Hindlimb muscle (tissue), 1 donor: ENCODE data around the gene ABCC6. TPM values are rescaled to one million over a fixed set of nuclear protein-coding genes. Genes with fewer than 3 reads are reported as not detected.
"Not testable (repeated sequence)": the region's sequence is repeated elsewhere in the genome, so short reads cannot be mapped to it uniquely, and the experiment has no call there.

Experiments
- DNase-seq: peaks from one replicate; pipeline ENCODE4 v3.0.0-alpha.2; 2013
- polyA plus RNA-seq: library from polyadenylated mRNA; unstranded; fragments of 120-200 nt; gene quantifications from one replicate; pipeline ENCODE4 v1.2.1, GENCODE V29; 2013; ENCODE audit not compliant: insufficient read length

ABCC6 gene
- 2.1 TPM for polyA plus RNA-seq

DNA sequence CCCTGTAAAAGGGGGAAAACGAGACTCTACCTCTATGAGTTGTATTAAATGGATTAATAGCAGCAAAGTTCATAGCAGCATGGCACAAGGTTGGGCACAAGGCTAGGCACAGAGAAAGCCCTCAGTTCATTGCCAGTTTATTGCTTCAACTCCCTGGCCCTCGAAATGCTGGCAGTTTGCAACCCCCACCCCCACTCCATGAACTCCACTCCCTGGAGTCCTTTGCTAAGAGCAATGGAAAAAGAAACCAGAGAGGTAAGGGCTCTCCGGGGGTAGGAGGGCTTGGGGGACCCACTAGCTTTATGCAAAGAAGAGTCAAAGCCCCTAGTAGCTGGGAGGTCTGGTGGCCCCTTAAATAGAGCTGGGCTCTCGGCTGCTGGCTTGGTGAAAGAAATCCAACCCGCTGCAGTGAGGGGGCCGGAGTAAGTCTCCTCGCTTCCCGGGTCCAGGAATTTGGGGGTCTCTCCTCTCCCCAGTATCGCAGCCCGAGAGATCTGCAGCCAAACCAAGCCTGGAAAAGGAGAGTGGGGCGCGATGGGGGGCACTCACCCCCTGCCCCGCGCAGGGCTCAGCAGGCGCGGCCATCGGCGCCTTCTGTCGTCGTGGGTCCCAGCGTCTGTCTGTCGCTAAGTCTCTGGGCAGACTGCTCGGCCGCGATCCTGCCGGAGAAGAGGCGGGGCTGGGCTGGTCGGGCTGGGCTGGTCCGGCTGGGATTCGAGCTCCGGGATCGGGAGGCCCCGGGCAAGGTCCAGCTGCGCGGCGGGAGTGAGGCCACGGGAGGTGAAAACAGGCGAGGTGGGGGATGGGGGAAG lies at the start of gene ABCC6:
Gene ABCC6, minus strand, starts transcription at position 645 of the 812 bp plus-strand sequence. Its CDS starts 60 bp downstream, at position 585.
- not testable (repeated sequence) for DNase-seq

DNA sequence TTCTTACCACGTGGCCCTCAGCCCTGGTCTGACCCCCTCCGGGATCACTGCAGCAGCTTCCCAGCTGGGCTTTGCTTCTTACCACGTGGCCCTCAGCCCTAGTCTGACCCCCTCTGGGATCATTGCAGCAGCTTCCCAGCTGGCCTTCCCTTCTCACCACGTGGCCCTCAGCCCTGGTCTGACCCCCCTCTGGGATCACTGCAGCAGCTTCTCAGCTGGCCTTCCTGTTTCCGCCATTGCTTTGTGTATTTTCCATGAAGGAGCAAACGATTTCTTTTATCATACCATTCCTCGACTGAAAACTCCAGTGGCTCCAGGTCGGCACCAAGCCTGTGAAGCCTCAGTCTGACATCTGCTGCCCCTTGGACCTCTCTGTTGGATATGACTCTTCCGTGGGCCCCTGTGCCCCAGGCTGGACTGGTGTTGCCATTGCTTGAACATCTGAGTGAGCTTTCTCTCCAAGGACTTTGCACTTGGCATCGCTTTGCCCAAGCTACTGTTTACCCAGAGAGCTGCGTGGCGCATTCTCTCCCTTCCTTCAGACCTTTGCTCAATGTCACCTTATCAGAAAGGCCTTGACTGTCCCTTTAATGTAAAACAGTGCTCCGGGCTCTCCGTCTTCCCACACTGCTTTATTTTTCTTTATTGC lies 49.4 kb upstream of the ABCC6 start:
- DNase-seq, result not testable (repeated sequence)

DNA sequence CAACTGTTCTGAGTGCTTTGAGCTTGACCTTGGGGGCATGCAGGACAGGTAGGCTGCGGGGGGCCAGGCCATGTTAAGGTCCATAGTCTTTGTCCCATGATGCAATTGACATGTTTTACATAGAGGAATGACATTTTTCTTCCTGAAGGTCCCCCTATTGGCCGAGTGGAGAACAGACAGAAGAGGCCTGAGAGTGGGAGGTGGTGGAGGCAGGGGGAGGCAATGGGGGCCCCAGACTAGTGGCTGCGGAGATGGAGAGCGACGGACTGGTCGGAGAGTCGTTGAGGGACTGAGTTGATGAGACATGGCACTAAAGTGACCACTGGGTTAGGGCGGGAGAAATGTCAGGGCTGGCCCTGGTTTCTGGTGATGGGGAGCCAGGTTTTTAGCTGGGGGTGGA lies 48.4 kb upstream of the ABCC6 start:
- DNase-seq, result not testable (repeated sequence)

DNA sequence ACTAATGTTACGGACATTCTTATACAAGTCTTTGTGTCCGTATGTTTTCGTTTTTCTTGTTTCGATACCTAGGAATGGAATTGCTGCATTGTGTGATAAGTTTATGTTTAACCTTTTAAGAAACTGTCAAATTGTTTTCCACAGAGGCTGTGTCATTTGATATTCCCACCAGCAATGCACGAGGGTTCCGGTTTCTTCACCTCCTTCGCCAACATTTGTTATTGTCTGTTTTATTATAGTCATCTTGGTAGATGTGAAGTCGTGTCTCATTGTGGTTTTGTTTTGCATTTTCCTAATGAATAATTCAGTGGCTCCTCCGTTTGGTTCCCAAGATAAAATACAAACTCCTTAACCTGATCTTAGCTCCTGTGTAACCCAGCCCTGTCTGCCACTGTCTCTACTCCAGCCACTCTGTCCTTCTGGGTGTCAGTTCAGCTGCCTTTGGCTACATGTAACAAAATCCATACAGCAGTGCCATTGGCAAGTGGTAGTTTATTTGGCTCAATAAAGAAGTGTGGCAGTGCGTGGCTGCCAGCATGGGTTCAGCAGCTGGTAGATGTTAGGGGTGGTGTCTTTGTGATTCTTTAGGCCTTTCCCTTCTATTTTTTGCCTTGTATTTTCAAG lies 45.0 kb upstream of the ABCC6 start:
- DNase-seq, result not testable (repeated sequence)

DNA sequence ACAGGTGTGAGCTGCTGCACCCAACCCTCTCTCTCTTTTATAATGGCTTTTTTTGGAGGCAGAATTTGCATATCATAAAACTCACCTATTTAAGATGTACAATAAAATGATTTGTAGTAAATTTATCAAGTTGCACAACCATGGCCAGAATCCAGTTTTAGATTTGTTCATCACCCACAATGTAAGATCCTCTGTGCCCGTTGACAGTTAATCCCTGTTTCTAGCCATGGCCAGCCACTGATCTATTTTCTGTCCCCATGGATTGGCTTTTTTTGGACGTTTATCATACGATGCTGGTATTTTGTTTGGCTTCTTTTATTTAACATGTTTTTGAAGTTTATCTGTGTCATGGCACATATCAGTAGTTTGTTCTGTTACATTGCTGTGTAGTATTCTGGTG lies 44.4 kb upstream of the ABCC6 start:
- not testable (repeated sequence) for DNase-seq

DNA sequence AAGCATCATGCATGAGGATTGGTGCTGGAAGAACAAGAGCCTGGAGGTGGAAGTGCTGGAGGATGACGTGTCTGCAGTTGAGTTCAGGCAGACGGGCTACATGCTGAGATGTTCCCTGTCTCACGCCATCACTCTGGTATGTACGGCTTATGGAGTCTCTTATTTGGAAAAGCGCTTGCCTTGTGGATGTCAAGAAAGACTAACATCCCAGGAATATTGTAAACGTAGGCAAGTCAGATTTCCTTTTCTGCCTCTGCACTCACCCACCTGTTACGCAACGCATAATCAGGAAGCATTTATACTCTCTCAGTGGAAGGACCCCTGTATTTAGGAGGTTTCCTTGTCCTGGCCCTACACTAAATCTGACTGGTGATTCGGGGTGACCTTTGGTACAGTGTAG lies 41.8 kb upstream of the ABCC6 start:
- not testable (repeated sequence) for DNase-seq

DNA sequence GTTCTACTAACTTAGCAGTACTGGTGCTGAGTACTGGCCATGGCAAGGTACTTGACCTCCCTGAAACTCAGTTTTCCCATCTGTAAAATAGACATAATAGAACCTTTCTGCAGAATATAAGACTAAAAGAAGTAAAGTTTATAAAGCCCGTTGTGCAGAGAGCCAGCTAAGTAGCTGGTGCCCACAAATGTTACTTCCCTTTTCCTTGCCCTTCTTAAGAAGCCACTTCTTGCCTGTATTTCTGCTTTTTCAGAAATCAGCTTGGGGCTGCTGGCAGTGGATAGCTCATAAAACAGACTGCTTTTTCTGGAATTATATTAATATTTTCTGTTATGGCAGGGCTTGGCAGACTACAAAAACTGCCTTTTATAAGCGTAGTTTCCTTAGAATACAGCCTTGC lies 40.7 kb upstream of the ABCC6 start:
- DNase-seq, result not testable (repeated sequence)

DNA sequence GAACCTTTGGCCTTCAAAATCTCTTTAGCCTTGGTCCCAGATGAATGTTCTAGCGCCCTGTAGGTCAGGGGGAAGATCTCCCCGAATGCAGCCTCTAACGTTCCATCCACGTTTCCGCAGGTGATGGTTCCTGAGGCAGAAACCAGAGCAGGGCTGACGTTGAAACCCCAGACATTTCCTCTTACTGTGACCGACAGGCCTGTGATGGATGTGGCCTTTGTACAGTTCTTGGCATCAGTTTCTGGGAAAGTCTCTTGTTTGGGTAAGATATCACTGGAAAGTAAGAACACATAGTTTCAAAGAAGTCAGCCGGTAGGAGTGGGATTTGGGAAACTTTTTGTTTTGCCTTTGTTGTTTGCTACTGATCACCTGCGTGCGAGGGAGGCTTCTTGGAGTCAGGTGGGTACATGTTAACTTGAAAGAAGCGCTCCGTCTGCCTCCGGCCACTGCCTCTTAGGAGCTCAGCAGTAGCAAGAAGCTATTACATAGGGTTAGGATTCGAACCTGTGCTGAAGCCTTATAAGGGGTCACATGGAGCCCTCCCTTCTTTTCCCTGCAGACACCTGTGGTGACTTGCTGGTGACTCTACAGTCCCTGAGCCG lies 39.8 kb upstream of the ABCC6 start:
- DNase-seq, result not testable (repeated sequence)

DNA sequence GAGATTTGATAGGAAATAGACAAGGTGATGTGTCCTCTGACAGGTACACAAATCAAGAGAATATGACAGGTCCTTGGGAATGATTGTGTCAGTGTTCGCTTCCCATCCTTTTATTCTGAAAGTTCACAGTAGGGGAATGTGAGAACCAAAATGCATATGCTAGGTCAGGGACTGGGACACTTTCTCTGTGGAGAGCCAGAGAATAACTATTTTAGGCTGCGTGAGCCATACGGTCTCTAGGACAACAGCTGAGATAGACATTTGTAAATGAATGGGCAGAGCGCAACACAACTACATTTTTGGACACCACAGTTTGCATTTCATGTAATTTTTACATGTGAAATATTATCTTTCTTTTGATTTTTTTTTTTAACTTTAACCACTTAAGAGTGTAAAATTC lies 36.7 kb upstream of the ABCC6 start:
- DNase-seq, result not testable (repeated sequence)

DNA sequence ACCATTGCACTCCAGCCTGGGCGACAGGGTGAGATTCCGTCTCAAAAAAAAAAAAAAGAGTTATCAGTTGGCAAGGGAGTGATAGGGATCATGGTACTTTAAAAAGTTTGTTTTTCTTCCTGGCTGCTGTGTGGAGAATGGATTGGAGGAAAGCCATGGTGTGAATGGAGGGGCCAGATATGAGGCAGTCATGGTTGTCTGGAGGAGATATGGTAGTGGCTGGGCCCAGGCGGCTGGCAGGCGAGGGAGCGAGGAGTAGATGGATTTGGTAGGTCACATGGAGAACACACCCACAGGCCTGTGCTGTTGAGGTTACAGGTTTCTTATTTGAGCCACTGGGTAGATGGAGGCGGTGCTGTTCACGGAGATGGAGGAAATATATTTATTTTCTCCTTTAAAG lies 35.5 kb upstream of the ABCC6 start:
- DNase-seq, result not testable (repeated sequence)

DNA sequence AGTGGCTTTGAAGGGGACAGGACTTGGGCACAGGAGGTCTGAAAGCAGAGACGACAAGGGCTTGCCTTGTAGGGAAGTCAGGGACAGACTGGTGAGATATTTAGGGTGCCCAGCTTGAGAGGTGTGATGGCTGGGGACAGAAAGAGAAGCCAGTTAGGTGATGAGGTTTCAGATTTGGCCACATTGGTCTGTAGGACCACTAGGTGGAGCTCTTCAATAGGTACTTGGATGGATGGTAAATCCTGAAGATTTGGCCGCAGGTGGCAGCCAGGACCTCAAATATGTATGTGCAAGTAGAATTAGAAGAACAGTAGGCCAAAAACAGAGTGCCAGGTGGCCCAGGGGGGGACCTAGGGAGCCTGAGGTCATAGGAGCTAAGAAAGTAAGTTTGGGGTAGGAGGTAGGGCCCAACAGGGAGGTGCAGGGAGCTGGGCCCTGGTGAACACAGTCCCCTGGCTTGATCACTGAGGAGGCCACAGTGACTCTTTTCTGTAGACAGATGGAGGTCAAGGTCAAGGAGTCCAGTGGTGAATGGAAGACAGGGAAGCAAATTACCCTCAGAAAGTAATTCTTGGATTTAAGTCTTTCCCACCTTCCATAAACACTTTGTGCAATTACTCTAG lies 34.1 kb upstream of the ABCC6 start:
- DNase-seq, result not testable (repeated sequence)

DNA sequence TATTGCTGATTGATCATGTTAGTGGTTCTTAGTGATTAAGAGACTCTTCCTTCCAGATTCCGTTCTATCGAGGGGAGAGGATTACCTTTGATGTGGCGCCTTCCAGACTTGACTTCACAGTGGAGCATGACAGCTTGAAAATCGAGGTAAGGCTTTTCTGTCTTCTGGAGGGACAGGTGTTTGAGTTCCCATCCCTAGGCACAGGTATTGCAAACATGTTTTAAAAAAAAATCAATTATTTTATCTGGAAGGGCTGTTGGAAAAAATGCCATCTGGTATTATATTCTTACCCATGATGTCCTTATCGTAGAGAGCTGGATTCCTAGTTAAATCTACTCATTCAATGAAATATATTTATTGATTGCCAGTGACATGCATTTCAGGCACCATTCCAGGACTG lies 29.1 kb upstream of the ABCC6 start:
- not testable (repeated sequence) for DNase-seq

DNA sequence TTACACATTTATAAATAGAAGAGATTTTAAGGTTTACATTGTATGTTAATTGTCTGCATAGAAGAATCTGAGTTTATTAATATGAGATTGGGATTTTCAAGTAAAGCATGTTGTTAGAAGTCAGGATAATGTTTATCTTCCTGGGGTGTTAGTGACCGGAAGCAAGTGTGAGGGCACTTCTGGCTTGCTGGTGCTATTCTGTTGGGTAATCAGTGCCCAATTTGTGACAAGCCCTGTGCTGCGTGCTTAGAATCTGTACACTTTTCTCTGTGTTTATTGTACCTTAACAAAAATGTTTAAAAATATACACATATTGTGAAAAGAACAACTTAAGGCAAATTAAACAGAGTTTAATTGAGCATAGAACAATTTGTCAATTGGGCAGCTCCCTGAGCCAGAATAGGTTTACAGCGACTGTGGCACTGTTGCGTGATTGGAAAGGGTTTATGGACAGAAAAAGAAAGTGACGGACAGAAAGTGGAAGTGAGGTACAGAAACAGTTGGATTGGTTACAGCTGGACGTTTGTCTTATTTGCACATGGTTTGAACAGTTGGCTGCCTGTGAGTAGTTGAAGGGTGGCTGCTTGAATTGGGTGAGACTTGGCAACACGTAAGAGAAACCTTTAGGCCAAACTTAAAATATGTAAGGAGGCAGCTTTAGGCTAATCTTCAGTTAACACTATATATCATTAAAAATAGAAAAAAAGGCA lies 26.5 kb upstream of the ABCC6 start:
- DNase-seq, result not testable (repeated sequence)

DNA sequence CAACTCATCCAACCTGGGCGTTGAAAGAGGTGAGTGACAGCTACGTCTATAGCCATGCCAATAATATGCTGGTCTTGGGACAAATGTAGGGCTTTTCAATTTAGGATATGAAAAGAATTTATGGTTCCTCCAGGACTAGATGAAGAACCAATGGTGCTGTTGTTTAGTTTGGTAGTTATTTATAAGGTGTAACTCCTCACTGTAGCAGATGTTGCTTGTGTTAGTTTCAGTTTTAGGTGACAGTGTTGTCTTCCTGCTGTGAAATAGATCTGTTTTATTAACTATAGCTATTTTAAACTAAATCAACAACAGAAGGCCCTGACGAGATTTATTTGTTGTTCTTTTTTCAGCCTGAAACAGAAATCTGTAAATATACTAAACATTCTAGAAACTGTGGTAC lies 24.1 kb upstream of the ABCC6 start:
- DNase-seq, result not testable (repeated sequence)

DNA sequence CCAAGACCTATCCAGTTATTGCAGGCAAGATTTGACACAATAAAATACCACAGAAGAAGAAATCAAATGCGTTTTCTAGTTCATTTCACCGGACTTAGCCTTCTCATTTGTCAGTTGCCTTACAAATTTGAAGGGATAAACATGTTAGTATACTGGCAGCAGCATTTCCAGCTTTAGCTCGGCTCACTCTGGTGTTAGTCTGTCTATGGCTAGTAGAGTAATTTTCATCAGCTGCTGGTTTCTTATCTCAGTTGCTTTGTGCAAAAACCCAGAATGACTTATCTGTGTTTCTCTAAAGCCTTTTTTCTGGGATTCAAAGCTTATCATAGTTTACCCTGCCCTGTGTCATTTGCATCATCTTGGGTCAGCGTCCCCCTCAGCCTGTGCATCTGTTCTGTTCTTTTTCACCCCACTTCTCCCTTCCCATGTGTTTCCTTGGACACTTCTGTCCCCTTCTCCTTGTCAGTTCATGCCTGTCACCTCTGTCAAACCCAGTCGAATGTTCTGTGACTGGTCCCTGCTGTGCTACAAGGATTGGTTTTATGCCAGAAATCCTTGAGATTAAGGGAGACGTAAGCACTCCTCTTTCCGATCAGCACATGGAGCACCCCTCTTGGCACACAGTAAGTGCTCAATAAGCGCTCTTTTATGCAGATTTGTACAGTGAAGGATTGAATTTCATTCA lies 23.4 kb upstream of the ABCC6 start:
- DNase-seq, result not testable (repeated sequence)

DNA sequence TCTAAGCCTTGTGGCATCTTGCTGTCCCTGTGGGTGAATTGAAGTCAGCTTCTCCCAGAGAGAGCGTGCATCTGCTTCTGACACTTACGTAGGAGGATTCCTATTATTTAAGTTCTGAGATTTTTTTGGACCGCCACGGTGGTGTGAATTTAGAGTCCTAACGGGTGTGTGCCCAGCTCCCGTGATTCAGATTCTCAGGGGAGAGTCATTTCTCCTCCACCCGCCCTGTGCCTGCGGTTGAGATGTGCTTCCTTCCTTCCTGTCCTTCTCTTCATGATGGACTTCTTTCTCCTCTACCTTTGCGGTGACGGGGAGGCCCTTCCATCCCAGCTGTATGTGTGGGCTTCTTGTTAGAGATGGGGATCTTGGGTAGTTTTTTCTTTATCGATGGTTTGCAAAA lies 20.6 kb upstream of the ABCC6 start:
- not testable (repeated sequence) for DNase-seq

DNA sequence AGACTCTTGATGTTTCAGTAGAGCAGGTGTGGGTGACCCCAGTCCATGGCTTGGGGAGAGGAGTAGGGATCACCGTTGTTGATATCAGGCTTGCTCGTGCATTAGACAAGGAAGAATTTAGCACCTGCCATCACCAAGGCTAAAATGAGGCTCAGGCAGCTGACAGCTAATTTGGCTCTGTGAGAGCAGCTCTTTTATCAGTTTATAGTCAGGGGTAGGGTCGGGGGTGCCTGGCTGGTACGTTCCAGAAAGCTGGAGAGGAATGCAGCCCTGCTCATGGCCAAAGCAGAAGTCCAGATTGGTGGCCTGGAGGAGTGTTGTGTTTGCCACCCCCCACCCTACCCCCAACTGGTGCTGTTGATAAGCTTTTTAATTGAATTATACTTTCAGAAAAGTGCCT lies 17.4 kb upstream of the ABCC6 start:
- not testable (repeated sequence) for DNase-seq

DNA sequence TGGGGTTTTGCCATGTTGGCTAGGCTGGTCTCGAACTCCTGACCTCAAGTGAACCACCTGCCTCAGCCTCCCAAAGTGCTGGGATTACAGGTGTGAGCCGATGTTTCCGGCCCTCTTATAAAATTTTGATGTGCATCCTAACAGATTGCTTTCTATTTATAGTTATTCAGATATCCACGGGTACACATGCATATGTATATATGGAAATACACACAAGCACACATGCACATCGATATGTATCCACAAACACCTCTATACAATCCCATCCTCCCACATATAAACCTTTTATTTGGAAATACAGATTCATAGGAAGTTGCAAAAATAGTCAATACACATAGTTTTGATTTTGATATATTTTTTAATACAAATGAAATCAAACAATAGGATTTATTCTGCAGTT lies 14.4 kb upstream of the ABCC6 start:
- not testable (repeated sequence) for DNase-seq

DNA sequence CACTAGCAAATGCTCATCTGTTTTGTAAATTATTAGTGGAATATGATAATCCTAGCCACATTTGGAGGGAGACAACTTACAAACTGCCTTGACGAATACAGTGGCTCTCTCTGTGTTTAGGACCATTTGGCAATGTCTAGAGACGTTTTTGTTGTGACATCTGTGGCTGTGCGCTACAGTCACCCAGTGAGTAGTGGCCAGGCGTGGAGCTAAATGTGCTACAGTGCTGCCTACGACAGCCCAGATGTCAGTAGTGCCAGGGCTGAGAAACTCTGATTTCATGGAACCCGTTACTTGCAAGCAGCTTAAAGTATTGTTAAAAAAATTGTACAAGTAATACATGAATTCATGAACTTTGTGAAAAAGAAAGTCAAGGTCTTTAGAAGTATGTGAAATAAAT lies 13.8 kb upstream of the ABCC6 start:
- not testable (repeated sequence) for DNase-seq

DNA sequence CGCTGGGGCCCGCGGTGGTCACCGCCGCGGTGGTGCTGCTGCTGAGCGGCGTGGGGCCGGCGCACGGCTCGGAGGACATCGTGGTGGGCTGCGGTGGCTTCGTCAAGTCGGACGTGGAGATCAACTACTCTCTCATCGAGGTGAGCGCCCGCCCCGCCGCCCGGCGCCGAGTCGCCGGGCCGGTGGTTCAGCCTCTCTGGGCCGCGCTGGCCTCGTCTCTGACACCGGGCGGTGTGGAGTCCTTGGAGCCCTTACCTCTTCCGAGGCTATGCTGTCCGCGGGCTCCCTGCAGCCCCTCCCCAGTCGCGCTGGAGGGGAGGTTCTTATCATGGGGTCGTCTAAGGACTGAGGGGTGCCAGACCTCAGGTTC lies 9.4 kb upstream of the ABCC6 start:
- not testable (repeated sequence) for DNase-seq

DNA sequence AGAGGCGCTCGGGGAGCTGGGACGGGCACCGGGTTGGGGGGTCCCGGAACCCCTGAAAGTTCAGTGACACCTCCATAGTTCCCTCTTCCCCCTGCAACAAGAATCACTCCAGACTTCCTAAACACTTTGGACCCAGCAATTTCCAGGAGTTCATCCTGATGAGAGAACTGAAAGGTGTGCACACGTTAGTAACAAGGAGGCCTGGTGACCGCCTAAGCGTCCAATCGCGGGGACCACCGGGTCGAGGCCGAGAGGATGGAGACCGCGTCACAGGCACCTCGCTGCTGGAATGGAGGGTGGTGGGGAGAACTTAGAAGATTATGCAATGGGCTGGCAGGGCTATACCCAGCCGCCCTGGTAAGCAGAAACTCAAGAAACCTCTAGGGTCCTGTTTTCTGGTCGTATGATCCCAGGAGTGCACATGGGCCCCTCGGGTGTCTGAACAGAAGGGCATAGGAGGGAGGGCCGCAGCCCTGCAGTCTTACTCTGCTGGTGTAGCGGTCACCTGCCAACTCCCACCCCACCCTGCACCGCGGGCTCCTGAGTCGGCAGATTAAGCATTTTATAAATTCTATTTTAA lies 458 bp upstream of the ABCC6 start:
- DNase-seq, result not testable (repeated sequence)
